ENCODE results near the gene MMADHC. TPM values are rescaled to one million over a fixed set of nuclear protein-coding genes. Genes with fewer than 3 reads are reported as not detected.
"Not testable (repeated sequence)": the region's sequence is repeated elsewhere in the genome, so short reads cannot be mapped to it uniquely, and the experiment has no call there.

Gene MMADHC
- total RNA-seq, 1 donor from 2014 or later = 92.2 TPM

DNA sequence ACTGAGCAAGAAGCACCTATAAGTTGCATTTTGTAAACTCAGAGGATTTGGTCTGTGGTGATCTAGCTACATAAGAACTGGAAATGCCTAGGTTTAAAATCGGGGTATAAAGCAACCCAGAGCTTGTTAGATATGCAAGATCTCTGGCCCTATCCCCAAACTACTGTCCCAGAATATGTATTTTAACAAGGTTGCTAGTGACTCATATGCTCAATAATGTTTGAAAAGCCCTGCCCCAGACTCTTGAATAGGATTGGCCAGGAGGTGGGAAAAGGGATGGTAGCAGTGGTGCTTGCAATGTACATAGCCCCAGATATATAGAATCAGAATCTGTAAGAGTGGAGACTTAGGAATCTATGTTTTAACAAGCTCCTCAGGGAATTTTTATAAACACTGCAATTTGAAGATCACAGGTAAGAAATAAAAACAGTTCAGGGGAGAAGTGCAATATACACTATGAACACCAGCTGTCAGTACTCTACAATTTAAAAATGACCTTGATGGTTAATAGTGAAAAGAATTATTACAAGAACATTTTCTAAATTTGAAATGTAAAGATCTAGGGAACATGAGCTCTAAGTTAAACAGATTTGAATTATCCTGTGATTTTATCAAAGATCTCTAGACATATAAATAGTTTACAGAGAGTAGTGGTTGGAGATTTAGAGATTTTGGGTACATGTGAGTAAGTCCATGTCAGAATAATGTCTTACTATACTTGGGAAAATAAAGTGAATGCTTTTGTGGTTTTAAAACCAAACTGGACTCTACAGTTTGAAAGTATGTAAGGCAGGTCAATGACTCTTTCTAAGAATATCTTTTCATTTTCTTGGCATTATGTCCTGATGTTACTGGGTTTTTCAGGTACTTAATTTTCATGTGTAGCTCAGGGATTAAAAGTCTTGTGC, 7.7 kb upstream of the MMADHC start:
- DNase-seq = no peak

DNA sequence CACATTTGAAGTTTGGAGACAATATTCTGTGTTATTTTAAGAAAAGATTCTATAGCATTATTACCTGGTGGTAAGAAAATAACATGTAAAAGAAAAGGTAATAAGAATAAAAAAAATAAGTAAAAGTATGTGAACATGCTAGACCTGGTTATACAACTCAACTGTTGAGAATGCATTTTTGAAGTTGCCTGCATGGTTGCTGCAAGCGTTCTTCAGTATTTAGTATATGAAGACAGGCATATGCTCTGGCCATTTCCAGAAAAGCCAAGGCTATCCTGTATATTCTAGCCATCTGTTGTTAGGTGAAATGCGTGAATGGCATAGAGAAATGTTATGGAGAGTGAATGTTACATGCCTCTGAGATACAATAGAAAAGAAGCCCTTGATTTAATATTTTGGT, 6.8 kb upstream of the MMADHC start:
- no peak for DNase-seq

DNA sequence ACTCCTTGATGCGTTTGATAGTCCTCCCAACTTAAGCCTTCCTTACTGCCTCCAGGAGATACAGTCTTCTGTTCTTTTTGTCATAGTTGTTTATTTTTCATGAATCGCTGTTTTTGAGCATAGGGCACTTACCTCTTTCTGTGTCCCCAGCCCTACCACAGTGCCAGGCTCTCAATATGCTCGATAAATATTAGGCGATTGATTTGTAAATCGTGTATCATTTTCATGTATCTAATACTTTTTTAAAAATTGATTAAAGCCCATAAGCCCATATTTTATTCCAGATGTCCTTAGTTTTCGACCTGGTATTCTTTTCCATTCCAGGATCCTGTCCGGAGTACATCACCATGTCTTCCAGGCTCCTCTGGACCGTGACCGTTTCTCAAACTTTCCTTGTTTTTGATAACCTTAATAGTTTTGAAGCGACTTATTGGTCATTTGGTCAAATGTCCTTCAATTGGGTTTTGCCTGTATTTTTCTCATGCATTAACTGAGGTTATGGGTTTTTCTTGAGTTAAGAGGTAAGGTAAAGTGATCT, 444 bp upstream of the MMADHC start:
- DNase-seq = no peak

DNA sequence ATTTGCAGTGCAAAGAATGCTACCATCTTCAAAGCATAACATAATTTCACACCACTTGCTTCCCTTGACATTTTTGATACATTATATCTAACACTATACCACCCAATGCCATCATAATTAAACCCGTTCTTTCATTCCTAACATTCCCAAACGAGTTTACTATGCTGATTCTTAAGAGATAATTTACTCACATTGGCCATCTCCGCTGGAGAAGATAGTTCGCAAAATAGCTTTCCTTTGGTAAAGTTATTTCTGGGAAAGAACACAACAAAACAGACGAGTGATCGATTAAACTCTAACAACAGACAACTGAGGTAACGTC, 716 bp downstream of the MMADHC start:
- DNase-seq = peak; percentile 42

DNA sequence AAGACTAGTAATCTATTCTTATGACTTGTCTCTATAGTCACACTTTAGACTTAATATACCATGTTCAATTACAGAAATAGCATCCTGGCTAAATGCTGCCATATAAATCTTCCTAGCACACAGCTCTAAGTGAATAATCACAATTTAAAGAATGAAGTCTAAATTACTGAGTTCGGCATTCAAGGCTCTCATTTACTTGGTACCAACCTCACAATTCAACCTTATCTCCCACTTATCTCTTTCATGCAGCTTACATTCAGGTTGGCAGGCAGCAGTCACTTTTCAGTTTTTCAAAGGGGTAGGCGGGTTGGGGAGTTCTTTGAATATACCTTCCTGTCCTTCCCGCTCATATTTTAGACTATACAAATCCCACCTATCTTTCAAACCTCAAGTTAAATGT, 1.5 kb downstream of the MMADHC start:
- no peak for DNase-seq

DNA sequence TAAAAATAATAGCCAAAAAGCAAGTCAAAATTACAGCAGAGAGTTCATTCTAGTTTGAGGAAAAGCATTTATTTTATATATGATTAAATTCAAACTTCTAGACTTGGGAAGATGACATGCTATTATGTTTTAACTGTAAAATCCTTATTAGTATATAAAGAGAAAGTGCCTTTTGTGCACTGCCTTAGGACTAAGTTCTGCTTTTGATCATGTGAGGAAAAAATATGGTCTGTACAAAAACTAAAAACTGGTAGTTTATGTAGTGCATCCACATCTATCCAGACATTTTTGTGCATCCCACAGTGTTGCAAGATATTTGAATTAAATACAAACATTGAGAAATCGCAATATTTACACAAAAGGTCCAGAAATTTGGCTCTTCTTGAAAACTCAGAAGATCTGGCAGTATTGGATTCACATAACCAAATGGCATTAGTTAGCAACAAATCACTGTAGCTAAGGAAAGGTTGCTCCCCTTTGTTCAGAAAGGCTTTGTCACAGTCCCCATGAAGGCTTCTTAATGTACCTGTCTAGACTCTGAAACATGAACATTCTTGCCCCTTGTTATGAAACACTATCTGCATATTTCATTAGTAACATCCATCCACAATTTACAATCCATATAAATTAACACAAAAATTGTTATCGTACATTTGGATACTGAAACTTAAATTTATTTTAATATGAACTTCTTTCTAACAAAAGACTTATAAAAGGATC, 2.2 kb downstream of the MMADHC start:
- DNase-seq = no peak

DNA sequence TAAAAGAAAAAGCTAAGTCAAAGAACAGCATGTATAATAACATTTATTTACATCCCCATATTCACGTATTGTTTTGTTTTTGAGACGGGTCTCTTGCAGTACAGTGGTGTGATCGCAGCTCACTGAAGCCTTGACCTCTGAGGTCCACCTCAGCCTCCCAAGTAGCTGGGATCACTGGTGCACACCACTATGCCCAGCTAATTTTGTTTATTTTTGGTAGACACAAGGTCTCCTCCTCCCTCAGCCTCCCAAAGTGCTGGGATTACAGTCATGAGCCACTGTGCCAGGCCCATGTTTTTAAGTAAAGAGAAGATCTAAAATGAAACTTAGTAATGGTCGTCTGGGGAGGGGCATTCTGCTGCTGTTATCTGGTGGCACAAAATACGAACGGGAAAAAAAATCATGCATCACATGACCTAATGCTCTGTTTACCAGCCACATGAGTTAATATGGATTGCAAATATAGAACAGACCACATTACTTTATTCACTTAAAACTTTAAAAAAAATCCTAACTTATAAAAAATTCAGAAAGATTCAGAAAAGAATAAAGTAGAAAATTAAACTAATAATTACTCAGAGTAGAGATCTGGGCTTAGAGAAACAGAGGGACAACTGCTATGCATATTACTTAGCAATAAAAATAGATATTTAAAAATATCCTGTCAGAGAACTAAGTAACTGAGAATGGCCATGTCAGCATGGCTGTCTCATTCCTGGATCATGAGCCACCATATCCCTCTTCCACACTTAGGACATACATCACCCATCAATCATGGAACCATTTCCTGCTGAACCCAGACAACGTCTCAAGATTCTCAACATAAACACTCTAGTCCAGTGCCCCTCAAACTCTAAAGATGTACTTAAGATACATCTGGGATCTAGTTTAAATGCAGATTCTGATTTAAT, 7.3 kb downstream of the MMADHC start:
- DNase-seq = no peak

DNA sequence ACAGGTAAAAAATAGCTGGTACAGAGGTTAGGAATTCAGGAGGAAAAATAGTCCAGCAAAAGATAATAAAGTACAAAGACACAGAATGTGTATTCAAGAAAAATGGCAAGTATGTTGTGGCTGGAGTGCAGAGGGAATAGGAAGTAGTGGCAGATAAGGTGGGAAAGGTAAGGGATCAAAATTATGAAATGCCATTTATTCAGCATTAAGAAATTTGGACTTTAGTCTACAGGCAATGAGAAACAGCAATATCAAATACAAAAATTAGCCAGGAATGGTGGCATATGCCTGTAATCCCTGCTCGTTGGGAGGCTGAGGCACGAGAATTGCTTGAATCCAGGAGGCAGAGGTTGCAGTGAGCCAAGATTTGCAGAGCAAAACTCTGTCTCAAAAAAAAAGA, 10.3 kb downstream of the MMADHC start:
- DNase-seq = no peak

DNA sequence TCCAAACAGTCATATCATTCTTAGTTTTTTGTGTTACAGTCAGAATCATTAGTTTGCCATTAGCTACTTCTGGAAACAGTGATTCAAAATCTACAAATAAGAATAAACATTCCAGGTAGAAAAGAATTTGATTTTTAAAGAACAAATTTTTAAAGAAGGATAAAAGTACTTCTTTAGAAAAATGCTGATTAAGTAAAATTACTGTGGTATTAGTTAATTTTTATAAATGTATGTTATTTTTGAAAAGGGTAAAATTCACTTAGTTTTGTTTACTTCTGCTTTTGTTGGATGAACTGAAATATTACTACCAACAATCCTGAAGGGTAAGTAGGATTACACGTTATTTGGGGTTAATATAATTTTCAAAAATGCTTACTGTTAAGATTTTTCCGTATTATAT, 11.8 kb downstream of the MMADHC start:
- no peak for DNase-seq

DNA sequence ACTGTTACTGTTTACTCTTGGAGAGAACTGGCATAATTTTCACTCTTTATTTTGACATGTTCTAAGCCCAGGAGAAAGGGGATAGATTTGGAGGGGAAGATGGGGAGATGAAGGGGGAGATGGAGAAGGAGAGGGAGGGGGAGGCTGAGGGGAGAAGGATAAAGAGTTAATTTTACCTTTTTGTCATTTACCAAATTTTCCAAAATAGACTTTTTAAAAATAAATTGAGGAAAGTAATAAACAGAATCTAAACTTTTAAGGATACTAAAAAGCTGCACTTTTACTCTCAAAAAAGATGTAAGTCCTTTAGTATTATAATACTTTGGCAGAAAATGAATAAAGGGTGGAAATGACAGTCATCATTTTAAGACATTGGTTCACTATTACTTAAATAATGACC, 12.3 kb downstream of the MMADHC start:
- no peak for DNase-seq

DNA sequence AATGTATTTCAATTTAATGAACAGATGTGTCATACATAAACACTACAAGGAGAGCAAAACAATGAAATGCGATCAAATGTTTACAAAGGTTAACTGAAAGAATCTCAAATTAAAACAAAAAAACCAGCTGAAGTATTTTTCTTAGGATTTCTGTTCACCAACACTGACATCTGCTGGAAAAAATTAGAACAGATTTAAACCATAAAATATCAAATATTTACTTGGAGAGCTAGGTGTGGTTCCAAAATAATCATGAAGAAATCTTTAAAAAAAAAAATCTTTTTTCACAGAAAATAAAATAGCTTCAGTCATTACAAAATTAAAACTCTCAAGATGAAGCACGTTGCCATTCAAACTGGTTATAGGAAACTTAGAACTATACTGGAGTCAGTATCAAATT, 13.8 kb downstream of the MMADHC start:
- DNase-seq = no peak

DNA sequence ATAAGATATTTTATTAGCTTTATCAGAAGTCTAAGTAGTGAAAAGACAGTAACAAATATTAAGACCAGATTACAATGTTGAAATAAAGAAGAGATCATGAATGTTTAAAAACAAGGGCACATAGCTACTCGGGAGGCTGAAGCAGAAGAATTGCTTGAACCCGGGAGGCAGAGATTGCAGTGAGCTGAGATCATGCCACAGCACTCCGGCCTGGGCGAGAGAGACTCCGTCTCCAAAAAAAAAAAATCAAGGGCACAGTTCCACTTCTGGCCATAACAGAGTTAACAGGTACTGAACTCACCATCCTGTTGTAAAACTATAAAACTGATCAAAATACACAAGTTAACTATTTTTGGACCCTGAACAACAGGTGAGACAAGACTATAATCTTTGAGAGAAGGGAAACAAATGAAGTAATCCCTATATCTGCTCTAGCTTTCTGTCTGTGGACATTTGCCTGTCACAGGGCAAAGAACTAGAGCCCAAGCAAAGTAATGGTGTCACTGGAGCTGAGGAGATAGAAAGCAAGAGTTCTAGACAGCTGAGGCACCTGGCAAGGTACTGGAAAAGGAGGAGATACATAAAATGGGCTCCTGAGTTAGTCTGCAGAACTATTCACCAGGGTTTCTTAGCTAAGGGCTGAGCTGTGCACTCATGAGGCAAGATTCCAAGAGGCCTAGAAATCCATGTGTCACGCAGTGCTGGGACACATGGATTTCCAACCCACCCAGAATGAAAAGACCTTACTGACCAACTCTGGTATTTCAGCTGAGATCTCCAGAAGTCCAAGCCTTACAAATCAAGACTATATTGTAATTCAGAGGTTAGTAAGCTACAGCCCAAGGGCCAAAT, 15.2 kb downstream of the MMADHC start:
- no peak for DNase-seq

DNA sequence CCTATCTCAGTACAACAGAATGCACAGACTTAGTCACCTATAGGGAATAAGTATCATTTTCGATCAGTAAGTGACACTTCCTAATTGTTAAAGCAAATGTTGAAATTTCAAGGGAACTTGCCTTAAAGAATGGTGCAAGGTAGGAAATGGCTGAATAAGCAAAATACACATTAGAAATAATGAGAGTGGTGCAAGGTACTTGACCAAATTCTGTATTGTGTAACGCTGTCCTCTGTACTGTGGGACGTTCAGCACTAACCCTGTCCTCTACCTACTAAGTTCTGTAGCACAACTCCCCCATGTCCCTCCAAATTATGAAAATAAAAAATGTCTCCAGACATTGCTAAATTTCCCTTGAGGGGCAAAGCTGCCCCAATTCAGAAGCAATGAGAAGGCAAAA, 19.4 kb downstream of the MMADHC start:
- DNase-seq = no peak

DNA sequence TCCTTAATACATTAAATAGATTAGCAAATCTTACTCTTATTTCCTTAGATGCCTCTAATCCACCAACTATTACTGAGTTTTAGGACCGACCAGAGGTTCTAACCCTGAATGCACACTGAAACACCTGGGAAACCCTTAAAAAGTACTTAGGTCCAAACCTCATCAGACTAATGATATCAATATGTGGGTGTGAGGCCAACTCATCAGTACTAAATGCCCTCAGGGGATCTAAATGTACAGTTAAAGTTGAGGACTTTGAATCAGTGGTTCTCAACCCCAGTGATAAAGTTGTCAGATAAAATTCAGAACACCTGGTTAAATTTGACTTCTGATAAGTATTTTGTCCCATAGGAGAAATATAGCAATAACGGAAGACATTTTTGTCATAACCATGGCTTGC, 20.9 kb downstream of the MMADHC start:
- no peak for DNase-seq

DNA sequence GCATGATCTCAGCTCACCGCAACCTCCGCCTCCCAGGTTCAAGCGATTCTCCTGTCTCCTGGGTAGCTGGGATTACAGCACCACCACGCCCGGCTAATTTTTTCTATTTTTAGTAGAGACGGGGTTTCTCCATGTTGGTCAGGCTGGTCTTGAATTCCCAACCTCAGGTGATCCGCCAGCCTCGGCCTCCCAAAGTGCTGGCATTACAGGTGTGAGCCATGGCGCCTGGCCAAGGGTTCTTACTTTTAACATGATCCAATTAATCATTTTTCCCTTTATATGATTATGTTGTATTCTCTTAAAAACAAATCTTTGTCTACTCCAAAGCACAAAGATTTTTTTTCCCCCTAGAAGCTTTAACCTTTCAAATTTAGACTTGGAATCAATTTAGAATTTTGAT, 21.9 kb downstream of the MMADHC start:
- not testable (repeated sequence) for DNase-seq

DNA sequence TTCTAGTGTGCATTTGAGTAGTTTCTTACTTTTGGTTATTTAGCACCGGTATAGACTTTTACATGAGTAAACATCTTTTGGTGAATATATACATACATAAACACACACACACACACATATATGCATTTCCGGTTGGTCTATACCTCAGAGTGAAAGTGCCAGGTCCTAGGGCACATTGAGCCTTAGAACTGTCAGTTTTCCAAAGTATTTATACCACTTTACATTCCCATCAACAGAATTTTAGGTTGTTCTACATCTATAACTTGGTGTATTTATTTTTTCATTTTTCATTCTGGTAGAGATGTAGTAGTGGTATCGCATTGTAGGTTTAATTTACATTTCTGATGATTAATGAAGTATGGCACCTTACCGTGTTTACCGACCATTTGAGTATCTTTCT, 22.6 kb downstream of the MMADHC start:
- DNase-seq = no peak

DNA sequence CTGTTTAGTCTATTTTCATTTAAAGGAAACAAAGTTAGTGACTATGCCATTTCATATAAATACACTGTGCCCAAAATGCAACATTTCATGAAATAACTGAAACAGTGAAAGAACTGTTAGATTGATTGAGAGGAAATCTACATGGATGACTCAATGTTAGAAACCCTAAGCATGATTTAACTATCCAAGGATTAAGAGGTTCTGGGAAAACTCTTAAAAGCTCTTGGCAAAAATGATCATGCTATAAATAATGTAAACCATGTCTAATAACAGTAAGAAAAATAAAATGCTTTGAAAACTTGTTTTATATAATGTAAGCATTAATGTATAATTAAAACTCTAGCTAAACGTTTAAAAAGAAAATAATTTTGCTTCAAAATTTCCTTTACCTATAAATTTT, 23.5 kb downstream of the MMADHC start:
- DNase-seq = no peak

DNA sequence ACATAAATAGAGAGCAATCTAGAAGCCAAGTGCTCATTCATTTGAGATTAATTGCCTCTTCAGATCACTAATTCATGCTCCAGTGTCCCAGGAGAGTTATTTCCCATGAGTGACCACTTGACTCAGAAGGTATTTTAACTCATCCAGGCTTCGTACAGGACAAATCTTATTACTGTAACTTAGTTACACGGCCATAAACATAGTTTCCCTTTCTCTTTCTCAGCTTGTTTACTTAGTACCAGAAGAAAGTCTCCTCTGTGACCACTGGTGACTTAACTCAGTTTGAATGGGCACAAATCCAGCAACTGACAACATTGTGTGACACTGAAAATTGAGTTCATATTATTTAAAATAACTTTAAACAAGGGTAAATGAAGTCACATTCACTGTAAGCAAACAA, 25.3 kb downstream of the MMADHC start:
- DNase-seq = no peak

DNA sequence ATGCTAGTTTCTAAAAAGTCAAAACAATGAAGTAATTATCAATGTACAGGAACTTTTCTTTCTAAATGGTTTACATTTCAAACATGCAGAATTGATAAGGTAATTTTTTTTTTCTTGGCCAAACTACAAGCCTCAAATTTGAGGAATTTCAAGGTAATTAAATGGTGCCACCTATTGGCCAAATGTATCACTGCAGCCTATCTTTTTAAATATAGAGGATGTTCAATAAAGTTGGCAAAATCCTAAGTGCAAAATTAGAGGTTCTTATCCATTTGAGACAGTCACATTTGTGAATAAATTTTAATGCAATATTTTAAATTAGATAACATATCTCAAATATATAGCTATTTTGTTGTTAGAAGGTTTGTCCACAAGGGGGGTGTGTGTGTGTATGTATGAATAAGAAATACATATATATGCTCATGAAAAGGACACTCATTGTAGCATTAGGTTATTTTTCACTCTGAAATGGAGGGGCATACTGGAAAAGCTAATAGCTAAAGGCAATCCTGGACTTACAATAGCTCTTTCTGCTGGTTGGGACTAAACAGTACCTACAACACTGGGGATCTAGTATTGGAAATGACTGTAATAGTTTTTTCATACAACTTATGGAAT, 26.2 kb downstream of the MMADHC start:
- DNase-seq = peak; percentile 18

DNA sequence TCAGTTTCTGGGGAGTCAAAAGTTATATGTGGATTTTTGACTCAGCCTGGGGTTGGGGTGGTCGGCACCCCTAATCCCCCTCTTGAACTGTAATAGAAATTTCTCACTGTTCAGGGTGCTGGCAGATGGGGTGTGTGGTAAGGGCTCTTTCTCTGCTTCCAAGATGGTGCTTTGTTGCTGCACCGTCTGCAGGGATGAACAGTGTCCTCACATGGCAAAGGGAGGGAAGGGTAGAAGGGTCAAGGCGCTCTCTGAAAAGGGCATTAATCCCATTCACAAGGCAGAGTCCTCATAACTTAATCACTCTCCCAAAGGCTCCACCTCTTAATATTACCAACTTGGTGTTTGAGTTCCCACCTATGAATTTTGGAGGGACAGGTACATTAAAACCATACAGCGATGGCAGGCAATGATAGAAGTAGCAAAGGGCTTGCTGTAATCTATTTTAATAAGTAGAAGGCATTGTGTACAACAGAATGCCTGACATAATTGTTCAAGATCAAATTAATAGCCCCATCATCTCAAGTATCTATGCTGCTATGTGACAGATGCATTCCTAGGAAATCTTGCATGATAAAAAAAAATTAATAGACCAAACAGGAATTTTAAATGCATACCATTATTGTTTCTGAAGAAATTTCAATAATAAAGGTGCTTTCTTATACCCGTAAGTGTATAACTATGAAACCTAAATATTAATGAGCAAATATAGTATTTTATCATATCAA, 28.1 kb downstream of the MMADHC start:
- no peak for DNase-seq

All from skin of body (tissue), 2 donors.